ENCODE measurements around the gene INMT.

DNA sequence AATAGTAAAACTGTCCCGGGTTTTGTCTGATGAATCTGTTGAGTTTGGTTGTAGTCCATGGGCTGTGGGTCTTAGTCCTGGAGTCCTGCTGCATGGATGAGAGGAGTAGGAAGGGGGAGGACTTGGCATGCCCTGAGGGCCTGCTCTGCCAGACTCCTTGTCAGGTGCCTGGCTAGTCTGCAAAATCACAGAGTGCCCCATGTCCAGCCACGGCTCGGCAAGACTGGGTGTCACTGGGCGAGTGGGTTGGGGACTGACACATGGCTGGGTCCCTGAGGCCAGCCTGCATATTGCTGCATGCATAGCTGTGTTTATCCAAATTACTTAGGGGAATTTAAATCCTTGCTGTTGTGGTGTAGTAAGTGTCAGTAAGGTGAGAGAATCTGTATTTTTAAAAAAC is 29.0 kb downstream of the INMT start:
- TF ChIP-seq TARDBP (IDR thresholded peaks at IDR 0.05) (no peak), FOXM1 (IDR thresholded peaks at IDR 0.05; ENCODE audit: borderline replicate concordance) (no peak), FOXK2 (IDR thresholded peaks at IDR 0.05) (no peak), FOXA1 (IDR thresholded peaks at IDR 0.05) (no peak), BHLHE40 (IDR thresholded peaks at IDR 0.05; ENCODE audit: borderline replicate concordance) (no peak), SP1 (IDR thresholded peaks at IDR 0.05) (no peak), ZNF384 (IDR thresholded peaks at IDR 0.05) (no peak), L3MBTL2 (conservative IDR thresholded peaks at IDR 0.05) (no peak), ARNT (IDR thresholded peaks at IDR 0.05) (no peak), NFRKB (IDR thresholded peaks at IDR 0.05) (no peak), HDGF (IDR thresholded peaks at IDR 0.05; ENCODE audit: borderline replicate concordance) (no peak), SUZ12 (IDR thresholded peaks at IDR 0.05) (no peak), LEF1 (IDR thresholded peaks at IDR 0.05; ENCODE audit: borderline replicate concordance) (no peak)
- TF ChIP-seq, protein P1, sequence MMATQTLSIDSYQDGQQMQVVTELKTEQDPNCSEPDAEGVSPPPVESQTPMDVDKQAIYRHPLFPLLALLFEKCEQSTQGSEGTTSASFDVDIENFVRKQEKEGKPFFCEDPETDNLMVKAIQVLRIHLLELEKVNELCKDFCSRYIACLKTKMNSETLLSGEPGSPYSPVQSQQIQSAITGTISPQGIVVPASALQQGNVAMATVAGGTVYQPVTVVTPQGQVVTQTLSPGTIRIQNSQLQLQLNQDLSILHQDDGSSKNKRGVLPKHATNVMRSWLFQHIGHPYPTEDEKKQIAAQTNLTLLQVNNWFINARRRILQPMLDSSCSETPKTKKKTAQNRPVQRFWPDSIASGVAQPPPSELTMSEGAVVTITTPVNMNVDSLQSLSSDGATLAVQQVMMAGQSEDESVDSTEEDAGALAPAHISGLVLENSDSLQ (IDR thresholded peaks at IDR 0.05): no peak
